Upper lobe of left lung (tissue), 4 donors: ENCODE results near the gene EHHADH.

Source experiments
- CTCF ChIP-seq, 6 experiments: fragments of 450-650 bp in 4 of 6; fragments of 200-600 bp in 2 of 6; sonication (generic) in 2 of 6; IDR thresholded peaks; one replicate each; pipeline ENCODE4 v1.5.1; 2016 to 2019; ENCODE audit warnings: antibody characterized with exemption in 6 of 6
- EP300 ChIP-seq, 4 donors: sonication (generic); formaldehyde crosslinking; IDR thresholded peaks; one replicate each; pipeline ENCODE4 v1.5.1; 2017; ENCODE audit warnings: antibody characterized with exemption in 4 of 4, control low read depth in 2 of 4
- POLR2A ChIP-seq, 4 donors: fragments of 450-650 bp; IDR thresholded peaks; one replicate each; pipeline ENCODE4 v1.5.1; 2016 to 2017; ENCODE audit warnings: antibody characterized with exemption in 4 of 4, mild to moderate bottlenecking in 2 of 4
- POLR2AphosphoS5 ChIP-seq, 2 donors: sonication (generic); formaldehyde crosslinking; IDR thresholded peaks; one replicate each; pipeline ENCODE4 v1.5.1; 2017; ENCODE audit warnings: antibody characterized with exemption in 2 of 2

- no peak for TF ChIP-seq POLR2AphosphoS5 (IDR thresholded peaks at IDR 0.05)
- no peak for TF ChIP-seq CTCF (IDR thresholded peaks at IDR 0.05)
- TF ChIP-seq POLR2A (IDR thresholded peaks at IDR 0.05) = no peak
- no peak for TF ChIP-seq EP300 (IDR thresholded peaks at IDR 0.05)
Measured at GRCh38 chr3:185161761-185162160, 92.1 kb downstream of the EHHADH start.
